RPMI8226 (cell line): ENCODE measurements around the gene S1PR4.
A peak's percentile ranks its signal among the peaks of the same experiment; 100 is the strongest.
"Not testable (repeated sequence)": the region's sequence is repeated elsewhere in the genome, so short reads cannot be mapped to it uniquely, and the experiment has no call there.

Experiments used
- DNase-seq: peaks from one replicate; pipeline ENCODE4 v3.0.0-alpha.2; 2015

The S1PR4 gene

GRCh38 chr19:3196933-3197205 lies 18.3 kb downstream of the S1PR4 start:
- no peak for DNase-seq

DNA sequence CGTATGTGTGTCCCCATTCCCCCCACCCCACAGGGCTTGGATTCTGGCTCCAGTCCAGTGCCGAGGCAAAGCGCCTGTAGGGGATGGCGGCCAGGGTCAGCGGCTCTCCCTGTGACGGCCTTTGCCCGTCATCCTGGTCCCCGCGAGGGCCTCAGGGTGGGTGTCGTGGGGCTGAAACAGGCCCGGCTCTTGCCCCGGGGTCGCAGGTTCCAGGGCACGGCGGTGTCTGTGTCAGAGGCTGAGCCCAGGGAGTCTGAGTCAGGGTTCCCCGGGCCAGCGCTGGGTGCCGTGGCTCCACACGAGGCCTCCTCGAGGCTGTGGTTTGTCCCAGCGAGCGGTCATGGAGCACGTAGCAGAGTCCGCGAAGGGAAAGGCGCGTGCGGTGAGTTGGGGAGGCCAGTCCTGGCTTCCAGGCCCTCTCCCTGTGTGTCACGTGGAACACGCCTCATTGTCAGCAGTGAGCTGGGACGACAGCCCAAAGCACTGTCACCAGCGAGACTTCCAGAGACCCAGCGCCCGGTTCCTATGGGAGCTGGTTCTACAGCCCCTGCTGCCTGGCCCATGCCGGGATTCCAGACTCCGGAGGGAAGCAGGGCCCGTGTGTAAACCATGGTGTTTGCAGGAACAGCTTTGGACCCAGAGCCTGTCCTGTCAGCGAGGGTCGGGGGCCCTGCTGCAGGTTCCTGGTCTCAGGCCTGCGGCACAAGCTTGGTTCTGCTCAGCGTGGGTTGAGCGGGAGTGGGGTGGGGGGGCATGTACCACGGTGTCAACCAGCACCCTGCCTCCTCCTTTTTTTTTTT lies 20.5 kb downstream of the S1PR4 start:
- no peak for DNase-seq

DNA sequence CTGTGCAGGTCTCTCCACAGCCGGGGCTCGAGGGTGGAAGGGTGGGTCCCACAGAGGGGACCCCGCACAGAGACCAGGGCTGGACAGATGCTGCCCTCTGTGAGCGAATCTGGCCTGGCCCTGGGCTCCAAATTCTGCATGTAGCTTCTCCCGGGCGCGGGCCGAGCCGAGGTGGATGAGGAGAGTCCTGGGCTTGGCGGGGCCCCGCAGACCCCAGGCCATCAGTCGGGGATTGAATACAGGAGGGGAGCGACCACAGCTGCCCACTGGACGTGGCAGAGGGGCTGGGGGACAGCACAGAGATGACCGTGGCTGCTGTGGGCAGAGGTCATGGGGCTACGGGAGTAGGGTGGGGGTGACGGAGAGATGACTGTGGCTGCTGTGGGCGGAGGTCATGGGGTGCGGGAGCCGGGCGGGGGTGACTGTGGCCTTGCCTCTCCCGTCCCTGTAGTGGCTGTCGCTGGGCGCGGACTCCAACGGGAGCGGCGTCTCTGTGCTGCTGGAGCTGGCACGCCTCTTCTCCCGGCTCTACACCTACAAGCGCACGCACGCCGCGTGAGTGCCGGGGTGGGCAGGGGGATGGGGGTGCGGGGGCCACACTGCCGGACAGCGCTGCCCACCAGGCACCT lies 22.6 kb downstream of the S1PR4 start:
- DNase-seq: no peak

DNA sequence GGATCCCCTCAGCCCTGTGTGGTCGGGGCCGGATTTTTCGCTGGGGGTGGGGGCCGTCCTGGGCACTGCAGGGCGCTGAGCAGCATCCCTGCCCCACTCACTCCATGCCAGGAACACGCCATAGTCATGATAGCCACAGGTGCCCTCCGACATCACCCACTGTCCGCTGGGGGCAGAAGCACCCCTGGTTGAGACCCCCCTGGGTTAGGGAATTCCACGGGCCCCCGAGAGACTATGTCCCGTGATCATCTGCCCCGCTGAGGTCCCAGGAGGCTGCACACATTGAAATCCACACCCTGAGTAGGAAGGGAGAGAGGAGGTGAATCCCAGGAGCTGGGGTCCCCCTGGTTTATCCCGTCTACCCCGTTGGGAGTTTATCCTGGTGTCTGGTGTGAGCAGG lies 23.3 kb downstream of the S1PR4 start:
- no peak for DNase-seq

- no peak for DNase-seq
These were observed 23.8 kb downstream of the S1PR4 start for GRCh38 chr19:3202346-3202745.

DNA sequence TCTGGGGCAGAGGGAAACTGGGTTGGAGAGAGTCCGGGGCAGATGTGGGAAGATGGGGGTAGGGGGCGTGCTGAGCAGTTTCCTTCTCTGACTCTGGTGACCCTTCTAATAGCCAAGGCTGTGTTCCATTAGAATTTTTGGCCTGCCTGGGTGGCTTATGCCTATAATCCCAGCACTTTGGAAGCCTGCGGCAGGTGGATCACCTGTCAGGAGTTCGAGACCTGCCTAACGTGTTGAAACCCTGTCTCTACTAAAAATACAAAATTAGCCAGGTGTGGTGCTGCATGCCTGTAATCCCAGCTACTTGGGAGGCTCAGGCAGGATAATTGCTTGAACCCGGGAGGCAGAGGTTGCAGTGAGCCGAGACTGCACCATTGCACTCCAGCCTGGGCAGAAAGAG lies 24.3 kb downstream of the S1PR4 start:
- not testable (repeated sequence) for DNase-seq

DNA sequence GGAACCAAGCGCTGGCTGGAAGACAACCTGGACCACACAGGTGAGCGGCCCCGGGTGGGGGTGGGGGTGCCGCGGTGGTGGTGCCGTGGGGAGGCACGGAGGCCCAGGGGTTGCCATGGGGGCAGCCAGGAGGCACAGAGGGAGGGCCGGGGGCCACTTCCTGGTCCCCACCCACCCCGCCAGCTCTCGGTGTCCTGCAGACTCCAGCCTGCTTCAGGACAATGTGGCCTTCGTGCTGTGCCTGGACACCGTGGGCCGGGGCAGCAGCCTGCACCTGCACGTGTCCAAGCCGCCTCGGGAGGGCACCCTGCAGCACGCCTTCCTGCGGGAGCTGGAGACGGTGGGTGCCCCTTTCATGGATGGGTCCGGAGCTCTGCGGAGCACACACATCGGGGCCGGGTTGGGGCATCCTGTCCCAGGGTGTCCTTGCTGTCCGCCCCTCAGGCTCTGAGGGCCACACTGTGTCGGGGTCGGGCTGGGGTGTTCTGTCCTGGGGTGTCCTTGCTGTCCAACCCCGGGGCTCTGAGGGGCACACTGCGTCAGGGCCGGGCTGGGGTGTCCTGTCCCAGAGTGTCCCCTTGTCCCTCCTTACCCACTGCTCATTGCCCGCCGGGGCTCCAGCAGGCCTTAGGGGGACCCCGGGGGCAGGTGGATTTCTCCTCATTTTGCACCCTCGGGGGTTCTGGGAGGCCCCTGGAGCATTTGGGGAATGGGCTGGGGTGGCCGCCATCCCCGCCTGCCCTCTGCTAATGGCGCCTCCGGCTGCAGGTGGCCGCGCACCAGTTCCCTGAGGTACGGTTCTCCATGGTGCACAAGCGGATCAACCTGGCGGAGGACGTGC lies 25.5 kb downstream of the S1PR4 start:
- no peak for DNase-seq

DNA sequence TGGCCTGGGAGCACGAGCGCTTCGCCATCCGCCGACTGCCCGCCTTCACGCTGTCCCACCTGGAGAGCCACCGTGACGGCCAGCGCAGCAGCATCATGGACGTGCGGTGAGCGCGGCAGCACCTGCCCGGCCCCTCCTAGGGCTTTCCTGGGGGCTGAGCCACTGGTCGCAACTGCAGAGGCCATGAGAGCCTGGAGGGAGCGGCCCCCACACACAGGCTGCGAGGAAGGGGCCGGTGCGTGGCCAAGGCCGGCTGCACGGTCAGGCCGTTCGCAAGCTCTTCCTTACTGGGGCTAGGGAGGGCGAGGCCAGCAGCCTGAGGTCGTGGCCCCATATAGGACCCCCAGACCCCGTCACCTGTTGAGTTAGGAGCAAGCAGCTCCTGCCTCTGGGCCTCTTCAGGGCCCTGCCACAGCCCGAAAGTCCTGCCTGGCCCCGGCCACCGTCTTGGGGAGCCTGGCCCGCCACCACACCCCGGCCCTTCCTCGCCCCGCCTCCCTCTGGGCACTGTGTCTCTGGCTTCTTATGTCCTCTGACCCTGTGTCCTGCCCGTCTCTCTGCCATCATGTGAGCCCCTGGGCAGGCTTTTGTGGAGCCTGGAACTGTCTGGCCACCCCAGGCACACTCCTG lies 26.2 kb downstream of the S1PR4 start:
- no peak for DNase-seq

DNA sequence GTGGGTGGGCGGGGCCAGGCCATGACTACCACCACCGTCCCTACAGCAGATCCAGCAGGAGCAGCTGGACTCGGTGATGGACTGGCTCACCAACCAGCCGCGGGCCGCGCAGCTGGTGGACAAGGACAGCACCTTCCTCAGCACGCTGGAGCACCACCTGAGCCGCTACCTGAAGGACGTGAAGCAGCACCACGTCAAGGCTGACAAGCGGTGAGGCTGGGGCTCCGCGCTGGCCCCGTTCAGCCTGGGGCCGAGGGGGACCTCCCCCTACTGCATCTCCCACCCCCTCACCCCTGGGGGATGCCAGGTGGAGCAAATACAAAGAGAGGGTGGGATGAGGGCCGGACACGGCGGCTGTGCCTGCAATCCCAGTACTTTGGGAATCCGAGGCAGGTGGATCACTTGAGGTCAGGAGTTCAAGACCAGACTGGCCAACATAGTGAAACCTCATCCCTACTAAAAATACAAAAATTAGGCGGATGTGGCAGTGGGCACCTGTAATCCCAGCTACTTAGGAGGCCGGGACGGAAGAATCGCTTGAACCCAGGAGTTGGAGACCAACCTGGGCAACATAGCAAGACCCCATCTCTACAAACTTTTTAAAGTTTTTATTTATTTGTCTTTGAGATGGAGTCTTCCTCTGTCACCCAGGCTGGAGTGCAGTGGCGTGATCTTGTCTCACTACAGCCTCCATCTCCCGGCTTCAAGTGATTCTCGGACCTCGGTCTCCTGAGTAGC lies 27.8 kb downstream of the S1PR4 start:
- no peak for DNase-seq

DNA sequence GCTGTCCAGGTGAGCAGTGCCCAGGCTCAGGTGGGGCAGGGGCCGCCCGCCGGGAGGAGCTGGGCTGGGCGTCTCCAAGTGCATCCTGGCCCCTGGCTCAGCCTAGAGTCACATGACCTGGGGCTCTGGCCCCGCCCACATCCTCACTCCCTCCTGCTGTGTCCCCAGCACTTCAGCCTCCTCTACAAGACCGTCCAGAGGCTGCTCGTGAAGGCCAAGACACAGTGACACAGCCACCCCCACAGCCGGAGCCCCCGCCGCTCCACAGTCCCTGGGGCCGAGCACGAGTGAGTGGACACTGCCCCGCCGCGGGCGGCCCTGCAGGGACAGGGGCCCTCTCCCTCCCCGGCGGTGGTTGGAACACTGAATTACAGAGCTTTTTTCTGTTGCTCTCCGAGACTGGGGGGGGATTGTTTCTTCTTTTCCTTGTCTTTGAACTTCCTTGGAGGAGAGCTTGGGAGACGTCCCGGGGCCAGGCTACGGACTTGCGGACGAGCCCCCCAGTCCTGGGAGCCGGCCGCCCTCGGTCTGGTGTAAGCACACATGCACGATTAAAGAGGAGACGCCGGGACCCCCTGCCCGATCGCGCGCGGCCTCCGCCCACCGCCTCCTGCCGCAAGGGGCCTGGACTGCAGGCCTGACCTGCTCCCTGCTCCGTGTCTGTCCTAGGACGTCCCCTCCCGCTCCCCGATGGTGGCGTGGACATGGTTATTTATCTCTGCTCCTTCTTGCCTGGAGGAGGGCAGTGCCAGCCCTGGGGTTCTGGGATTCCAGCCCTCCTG lies 29.1 kb downstream of the S1PR4 start:
- DNase-seq: no peak

DNA sequence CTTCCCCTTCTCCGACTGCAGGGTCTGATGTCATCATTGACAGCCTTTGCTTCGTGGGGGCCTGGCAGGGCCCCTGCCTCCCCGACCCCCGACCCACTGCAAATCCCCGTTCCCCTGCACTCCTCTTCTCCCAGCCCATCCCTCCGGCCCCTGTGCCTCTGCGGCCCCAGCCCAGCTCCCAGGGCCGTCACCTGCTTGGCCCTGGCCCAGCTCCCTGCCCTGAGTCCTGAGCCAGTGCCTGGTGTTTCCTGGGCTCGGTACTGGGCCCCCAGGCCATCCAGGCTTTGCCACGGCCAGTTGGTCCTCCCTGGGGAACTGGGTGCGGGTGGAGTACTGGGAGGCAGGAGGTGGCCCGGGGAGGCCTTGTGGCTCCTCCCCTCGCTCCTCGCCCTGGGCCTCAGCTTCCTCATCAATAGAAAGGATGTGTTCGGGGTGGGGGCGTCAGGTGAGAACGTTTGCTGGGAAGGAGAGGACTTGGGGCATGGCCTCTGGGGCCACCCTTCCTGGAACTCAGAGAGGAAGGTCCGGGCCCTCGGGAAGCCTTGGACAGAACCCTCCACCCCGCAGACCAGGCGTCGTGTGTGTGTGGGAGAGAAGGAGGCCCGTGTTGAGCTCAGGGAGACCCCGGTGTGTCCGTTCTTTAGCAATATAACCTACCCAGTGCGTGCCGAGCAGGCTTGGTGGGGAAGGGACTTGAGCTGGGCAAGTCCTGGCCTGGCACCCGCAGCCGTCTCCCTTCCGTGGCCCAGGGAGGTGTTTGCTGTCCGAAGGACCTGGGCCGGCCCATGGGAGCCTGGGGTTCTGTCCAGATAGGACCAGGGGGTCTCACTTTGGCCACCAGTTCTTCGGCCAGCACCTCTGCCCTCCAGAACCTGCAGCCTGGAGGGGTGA lies 30.0 kb downstream of the S1PR4 start:
- DNase-seq: no peak

DNA sequence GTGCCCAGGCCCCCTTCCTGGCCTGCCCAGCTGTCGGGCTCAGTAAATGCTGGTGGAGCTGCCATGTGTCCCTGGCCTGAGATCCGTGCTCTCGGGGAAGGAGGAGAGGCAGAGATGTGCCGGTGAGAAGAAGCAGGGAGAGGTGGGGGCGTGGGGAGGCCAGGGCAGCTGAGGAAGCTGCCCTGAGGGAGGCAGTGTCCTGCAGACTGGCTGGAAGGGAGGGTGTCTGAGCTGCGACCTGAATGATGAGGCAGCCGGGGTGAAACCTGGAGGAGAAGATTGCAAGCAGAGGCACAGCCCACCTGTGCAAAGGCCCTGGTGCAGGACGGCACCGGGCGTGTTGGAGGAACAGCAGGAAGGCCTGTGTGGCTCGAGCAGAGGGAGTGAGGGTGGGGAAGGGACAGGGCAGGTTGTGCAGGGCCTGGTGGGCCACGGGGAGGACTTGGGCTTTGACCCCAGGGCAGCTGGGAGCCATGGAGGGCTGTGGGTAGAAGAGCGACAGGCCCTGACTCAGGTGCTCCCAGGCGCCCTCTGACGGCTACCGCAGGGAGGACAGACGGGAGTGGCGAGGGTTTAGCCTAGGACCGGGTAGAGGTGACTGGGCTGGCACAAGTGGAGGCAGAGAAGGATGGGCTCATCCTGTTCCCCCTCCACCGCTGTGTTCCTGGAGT lies 31.9 kb downstream of the S1PR4 start:
- DNase-seq: peak; percentile 70

DNA sequence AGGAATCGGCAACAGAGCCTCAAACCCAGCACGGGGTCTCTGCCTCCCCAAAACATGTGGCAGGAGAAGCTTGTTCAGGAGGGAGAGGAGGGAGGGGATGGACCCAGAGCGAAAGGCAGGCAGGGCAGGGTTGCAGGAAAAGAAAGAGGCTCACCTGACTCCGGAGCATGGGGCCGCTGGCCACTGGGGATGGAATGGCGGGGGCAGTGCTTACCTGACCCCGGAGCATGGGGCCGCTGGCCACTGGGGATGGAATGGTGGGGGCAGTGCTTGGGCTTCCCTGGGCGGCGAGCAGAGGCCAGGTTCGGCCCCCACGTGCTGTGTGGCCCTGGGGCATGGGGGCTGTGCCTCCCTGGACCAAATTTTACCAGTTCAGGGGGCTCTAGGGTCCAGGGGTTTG lies 32.6 kb downstream of the S1PR4 start:
- DNase-seq: no peak

GRCh38 chr19:3213159-3213558 lies 34.6 kb downstream of the S1PR4 start:
- DNase-seq: no peak

- DNase-seq: no peak
These were observed 38.3 kb downstream of the S1PR4 start for GRCh38 chr19:3216874-3217273.

- no peak for DNase-seq
These were observed 42.0 kb downstream of the S1PR4 start for GRCh38 chr19:3220576-3220975.

- not testable (repeated sequence) for DNase-seq
These were observed 43.0 kb downstream of the S1PR4 start for GRCh38 chr19:3221576-3221975.

DNA sequence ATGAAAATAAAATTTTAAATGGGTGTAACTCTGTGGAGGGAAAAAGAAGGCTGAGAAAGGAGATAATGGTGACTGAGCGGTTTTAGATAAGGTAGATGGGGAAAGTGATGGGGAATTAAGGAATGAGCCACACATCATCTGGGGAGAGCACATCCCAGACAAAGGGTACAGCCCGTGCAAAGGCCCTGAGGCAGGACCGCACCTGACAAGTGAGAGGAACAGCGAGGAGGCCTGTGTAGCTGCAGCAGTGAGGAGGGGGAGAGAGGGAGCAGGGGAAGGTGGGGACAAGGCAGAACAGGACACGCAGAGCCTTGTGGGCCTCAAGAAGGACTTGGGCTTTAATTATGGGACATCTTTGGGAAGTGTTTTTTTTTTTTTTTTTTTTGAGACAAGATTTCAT lies 44.1 kb downstream of the S1PR4 start:
- DNase-seq: no peak

DNA sequence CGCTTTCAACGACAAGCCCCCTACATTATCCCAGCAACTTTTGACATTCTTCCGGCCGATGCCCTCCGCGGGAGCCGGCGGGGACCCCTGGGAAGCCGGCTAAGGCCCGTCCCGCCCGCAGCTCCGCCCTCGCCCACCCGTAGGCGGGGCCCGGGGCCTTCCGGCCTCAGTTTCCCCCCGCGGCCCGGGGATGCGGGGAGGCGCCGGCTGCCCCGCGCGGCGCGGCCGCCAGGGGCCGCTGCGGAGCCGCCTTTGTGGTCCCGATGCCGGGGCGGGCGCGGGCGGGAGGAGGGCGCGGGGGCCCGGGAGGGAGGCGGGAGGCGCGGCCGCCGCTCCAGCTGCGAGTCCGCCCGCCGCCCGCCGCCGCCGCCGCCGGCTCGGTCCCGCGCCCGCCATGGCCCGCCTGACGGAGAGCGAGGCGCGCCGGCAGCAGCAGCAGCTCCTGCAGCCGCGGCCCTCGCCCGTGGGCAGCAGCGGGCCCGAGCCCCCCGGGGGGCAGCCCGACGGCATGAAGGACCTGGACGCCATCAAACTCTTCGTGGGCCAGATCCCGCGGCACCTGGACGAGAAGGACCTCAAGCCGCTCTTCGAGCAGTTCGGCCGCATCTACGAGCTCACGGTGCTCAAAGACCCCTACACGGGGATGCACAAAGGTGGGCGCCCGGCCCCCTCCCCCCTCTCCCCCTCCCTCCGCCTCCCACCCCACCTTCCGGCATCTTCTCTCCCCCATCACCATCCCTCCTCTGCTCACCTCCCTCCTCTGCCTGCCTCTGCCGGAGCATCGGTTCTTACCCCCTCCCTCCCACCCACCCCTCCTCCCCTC lies 46.0 kb downstream of the S1PR4 start, which contains the start of gene CELF5:
Gene CELF5 (plus strand): TSS at position 316 of the 823 bp plus-strand sequence. CDS start 79 bp downstream, at position 395.
- DNase-seq: peak; percentile 73
